ENCODE results near the gene NGDN. TPM values are rescaled to one million over a fixed set of nuclear protein-coding genes. Genes with fewer than 3 reads are reported as not detected.

The NGDN gene
- total RNA-seq, 1 donor from 2014 or later, result 47.1 TPM

DNA sequence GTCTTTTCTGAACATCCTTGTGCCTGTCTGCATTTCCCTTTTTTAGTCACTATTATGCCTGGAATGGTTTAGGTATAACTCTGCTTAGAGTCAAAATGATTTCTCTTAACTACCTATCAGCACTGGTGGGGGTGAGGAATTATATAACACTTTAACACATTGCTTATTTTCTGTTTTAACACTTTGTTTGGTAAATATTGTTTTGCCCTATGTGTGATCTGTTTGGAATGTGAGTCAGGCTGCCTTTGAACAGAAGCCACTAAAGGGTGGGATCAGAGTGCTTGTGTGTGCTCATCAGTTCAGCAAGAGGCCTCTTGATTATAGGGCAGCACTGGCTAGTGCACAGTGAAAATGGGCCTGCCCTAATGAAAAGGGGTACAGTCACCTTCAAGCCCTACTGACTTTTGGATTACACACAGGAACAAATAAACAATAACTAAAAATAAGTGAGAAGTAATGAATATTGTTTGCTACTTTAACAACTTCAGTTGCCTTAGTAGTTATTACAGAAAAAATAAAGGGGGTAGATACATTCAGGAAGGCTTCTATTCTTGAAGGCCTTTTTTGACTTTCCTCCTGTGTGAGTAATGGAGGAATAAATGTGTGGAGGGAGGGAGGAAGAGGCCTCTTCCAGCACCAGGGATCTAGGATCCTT, 23.2 kb downstream of the NGDN start:
- H3K4me1 ChIP-seq, result no peaks in the 10 kb centered on the region
- no peak overlapping the region for H3K27ac ChIP-seq
- no peak for DNase-seq (ENCODE audit: extremely low spot score in 2 of 2)
- intact Hi-C loops (cut with DNase I), result no loop called here
- H3K36me3 ChIP-seq, result no peaks in the 10 kb centered on the region
- H3K4me3 ChIP-seq, result no peak overlapping the region
- H3K9me3 ChIP-seq, result no peaks in the 10 kb centered on the region
- no peaks in the 10 kb centered on the region for H3K27me3 ChIP-seq
- TF ChIP-seq POLR2AphosphoS5 (IDR thresholded peaks at IDR 0.05; ENCODE audit: insufficient read depth in 1 of 2, low read depth in 1 of 2) (no peak), POLR2A (IDR thresholded peaks at IDR 0.05) (no peak)
- TF ChIP-seq, protein P1, sequence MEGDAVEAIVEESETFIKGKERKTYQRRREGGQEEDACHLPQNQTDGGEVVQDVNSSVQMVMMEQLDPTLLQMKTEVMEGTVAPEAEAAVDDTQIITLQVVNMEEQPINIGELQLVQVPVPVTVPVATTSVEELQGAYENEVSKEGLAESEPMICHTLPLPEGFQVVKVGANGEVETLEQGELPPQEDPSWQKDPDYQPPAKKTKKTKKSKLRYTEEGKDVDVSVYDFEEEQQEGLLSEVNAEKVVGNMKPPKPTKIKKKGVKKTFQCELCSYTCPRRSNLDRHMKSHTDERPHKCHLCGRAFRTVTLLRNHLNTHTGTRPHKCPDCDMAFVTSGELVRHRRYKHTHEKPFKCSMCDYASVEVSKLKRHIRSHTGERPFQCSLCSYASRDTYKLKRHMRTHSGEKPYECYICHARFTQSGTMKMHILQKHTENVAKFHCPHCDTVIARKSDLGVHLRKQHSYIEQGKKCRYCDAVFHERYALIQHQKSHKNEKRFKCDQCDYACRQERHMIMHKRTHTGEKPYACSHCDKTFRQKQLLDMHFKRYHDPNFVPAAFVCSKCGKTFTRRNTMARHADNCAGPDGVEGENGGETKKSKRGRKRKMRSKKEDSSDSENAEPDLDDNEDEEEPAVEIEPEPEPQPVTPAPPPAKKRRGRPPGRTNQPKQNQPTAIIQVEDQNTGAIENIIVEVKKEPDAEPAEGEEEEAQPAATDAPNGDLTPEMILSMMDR (IDR thresholded peaks at IDR 0.05), result no peak

DNA sequence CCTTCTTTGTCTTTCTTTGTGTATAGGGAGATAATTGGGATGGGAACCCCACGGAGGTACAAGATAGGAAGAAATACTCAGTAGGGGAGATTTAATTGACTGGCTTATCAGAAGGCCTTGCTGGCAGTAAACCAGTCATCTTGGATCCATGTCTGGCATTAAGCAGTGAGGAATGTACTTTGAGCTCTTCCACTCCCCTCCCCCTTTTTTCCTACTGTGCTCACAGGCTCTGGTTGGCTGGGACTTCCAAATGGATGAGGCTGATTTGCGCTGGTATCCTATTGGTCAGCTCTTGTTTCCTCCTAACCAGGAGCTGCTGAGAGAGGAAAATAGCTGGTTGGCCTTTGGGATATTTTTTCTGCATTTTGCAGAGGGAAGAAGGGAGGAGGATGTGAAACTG, 24.7 kb downstream of the NGDN start:
- Histone ChIP-seq H3K9me3 (no peaks in the 10 kb centered on the region), H3K27ac (no peak overlapping the region), H3K4me3 (no peak overlapping the region), H3K36me3 (no peaks in the 10 kb centered on the region), H3K4me1 (no peaks in the 10 kb centered on the region), H3K27me3 (no peaks in the 10 kb centered on the region)
- no peak for DNase-seq (ENCODE audit: extremely low spot score in 2 of 2)
- intact Hi-C loops (cut with DNase I), result no loop called here
- TF ChIP-seq, protein P1 (IDR thresholded peaks at IDR 0.05), result no peak
- no peak for TF ChIP-seq POLR2AphosphoS5 (IDR thresholded peaks at IDR 0.05; ENCODE audit: insufficient read depth in 1 of 2, low read depth in 1 of 2)
- no peak for TF ChIP-seq POLR2A (IDR thresholded peaks at IDR 0.05)

DNA sequence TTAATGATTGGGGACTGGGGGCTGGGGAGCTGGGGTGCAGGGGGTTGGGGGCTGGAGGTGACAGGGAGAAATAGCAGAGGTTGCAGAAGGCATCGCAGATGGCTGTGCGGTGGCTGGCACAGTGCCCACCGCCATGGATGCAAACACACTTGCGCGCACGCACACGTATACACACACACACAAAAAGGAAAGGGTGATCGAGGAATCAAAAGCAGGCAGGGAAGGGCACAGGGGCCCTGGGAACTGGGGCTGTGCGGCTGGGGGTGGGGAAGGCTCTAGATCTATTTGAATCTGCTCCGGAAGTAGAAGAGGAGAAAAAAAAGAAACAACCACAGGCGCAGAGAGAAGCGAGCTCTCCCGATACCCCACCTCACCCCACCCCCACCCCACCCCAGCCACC, 42.7 kb downstream of the NGDN start:
- H3K27me3 ChIP-seq, result no peaks in the 10 kb centered on the region
- H3K27ac ChIP-seq, result no peak overlapping the region
- no peaks in the 10 kb centered on the region for H3K9me3 ChIP-seq
- no peaks in the 10 kb centered on the region for H3K4me1 ChIP-seq
- intact Hi-C loops (cut with DNase I), result no loop called here
- H3K4me3 ChIP-seq, result peak overlapping the region in 1 of 2 donors; percentile 9
- no peak for DNase-seq (ENCODE audit: extremely low spot score in 2 of 2)
- TF ChIP-seq POLR2AphosphoS5 (IDR thresholded peaks at IDR 0.05; ENCODE audit: insufficient read depth in 1 of 2, low read depth in 1 of 2), result no peak
- TF ChIP-seq POLR2A (IDR thresholded peaks at IDR 0.05), result no peak
- TF ChIP-seq, protein P1 (IDR thresholded peaks at IDR 0.05), result no peak
- H3K36me3 ChIP-seq, result no peaks in the 10 kb centered on the region

DNA sequence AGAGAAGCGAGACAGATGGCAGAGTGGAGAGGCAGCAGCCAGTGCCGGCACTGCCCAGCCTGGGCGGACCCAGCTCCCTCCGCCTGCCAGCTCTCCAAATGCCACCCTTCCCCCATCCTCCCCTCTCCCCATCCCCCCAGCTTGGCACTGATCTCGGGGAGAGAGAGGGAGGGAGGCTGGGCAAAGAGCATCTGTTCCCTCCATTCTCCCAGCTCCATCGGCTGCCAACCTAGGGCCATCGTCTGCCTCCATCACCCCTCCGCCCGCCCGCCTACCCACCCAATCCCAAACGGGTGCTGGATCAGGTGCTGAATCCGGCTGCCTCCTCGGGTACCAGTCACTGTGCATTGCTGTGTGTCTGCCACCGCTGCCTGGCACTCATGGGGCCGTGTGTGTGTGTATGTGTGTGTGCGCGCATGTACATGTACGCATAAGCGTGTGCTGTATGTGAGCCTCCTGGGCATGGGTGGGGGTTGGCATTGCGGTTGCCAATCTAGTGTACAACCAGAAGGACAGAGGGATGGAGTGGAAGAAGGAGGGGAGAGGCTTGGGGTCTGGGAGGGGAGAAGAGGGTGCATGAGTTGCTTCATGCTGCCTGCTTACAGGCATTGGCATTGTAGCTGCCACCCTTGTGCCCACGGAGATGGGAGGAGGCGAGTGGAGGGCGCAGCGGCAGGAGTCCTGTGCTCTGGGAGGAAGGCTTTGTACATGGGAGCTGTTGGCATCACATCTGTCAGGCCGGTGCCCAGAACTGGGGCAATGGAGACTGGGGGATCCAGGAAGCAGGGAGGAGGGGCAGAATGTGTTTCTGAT, 43.7 kb downstream of the NGDN start:
- Histone ChIP-seq H3K27me3 (no peaks in the 10 kb centered on the region), H3K4me3 (no peak overlapping the region), H3K4me1 (no peaks in the 10 kb centered on the region), H3K27ac (no peak overlapping the region), H3K9me3 (no peaks in the 10 kb centered on the region), H3K36me3 (no peaks in the 10 kb centered on the region)
- no peak for TF ChIP-seq POLR2AphosphoS5 (IDR thresholded peaks at IDR 0.05; ENCODE audit: insufficient read depth in 1 of 2, low read depth in 1 of 2)
- TF ChIP-seq, protein P1 (IDR thresholded peaks at IDR 0.05), result no peak
- intact Hi-C loops (cut with DNase I), result no loop called here
- no peak for DNase-seq (ENCODE audit: extremely low spot score in 2 of 2)
